MCF 10A (cell line): ENCODE data around the gene TMEM134. TPM values are rescaled to one million over a fixed set of nuclear protein-coding genes. Genes with fewer than 3 reads are reported as not detected.
A peak's percentile ranks its signal among the peaks of the same experiment; 100 is the strongest.

Experiments used
- BruUV-seq: library from RNA; stranded (reverse); fragments of 400-500 nt; replicated peaks from 2 replicates; lab custom pipeline; 2021; lab: Mats Ljungman, UMichigan
- CTCF ChIA-PET: fragments of 300-600 bp; sonication (Branson Sonifier 250); formaldehyde crosslinking; extraction: SDS; loops from one replicate; lab custom pipeline; 2021; ENCODE audit warnings: antibody characterized with exemption, inconsistent platforms; lab: Yijun Ruan, JAX
- POLR2A ChIA-PET: fragments of 300-600, 350-650 bp; sonication (Branson Sonifier 250); formaldehyde crosslinking; extraction: SDS; loops from one replicate; lab custom pipeline; 2020; ENCODE audit warnings: antibody characterized with exemption, inconsistent platforms; lab: Yijun Ruan, JAX
- DNase-seq: peaks from one replicate; pipeline ENCODE4 v3.0.0-alpha.2; 2018; ENCODE audit not compliant: unreplicated experiment
- H3K27ac Mint-ChIP-seq: one replicate; pipeline ENCODE4 v1.8.0; 2022; ENCODE audit warnings: mild to moderate bottlenecking, low read depth, mixed read lengths; ENCODE audit not compliant: unreplicated experiment
- H3K27me3 Mint-ChIP-seq: one replicate; pipeline ENCODE4 v1.8.0; 2022; ENCODE audit warnings: mixed read lengths; ENCODE audit not compliant: insufficient read depth, unreplicated experiment
- H3K36me3 Mint-ChIP-seq: one replicate; pipeline ENCODE4 v1.8.0; 2022; ENCODE audit warnings: mild to moderate bottlenecking, moderate library complexity, mixed read lengths; ENCODE audit not compliant: insufficient read depth, unreplicated experiment
- H3K4me1 Mint-ChIP-seq: one replicate; pipeline ENCODE4 v1.8.0; 2022; ENCODE audit warnings: mixed read lengths; ENCODE audit not compliant: insufficient read depth, unreplicated experiment
- H3K4me3 Mint-ChIP-seq: one replicate; pipeline ENCODE4 v1.8.0; 2022; ENCODE audit warnings: mild to moderate bottlenecking, moderate library complexity, mixed read lengths; ENCODE audit not compliant: unreplicated experiment
- H3K9me3 Mint-ChIP-seq: one replicate; pipeline ENCODE4 v1.8.0; 2022; ENCODE audit warnings: mixed read lengths; ENCODE audit not compliant: unreplicated experiment
- CTCF ChIP-seq: fragments of 200-600 bp; IDR thresholded peaks from one replicate; pipeline ENCODE4 v1.8.0; 2022; ENCODE audit warnings: antibody characterized with exemption, mild to moderate bottlenecking; ENCODE audit not compliant: unreplicated experiment
- intact Hi-C: fragments of 100-400 bp; cut with micrococcal nuclease; formaldehyde crosslinking; loops from 2 replicates; pipeline ENCODE4 v1.14.1; 2022
- total RNA-seq: library from RNA; stranded (reverse); gene quantifications from 2 replicates; pipeline ENCODE4 v1.2.3, GENCODE V29; 2022

Gene TMEM134
- total RNA-seq, 1 experiment from 2014 or later = 49.7 TPM

GRCh38 chr11:67507864-67508485 lies 38.9 kb upstream of the TMEM134 start, which contains the start of gene CDK2AP2:
TSS of gene CDK2AP2 (minus strand) at chr11:67508162. CDS start at chr11:67508082, 80 bp downstream.
- Mint-ChIP-seq H3K27ac (peak within 1 kb of the TSS; percentile 89), H3K4me3 (peak within 1 kb of the TSS; percentile 92), H3K27me3 (no peaks in the 10 kb centered on the region), H3K36me3 (peaks cover 6% of the 10 kb centered on the region), H3K9me3 (no peaks in the 10 kb centered on the region), H3K4me1 (peaks cover 20% of the 10 kb centered on the region)
- no TSS peak for BruUV-seq
- TF ChIP-seq CTCF = no peak
- DNase-seq = peak; percentile 99
- ChIA-PET CTCF (interaction anchor here (0.8 to 1.4 kb wide), 3 partner anchors 43 to 137 kb away, joined by 3 to 5 read pairs (median 4); no protein-coding TSS in a partner anchor), POLR2A (interaction anchor here (0.6 to 1.9 kb wide), 4 partner anchors 10 to 107 kb away, joined by 3 to 8 read pairs (median 6); partner anchors contain the start of genes GSTP1 and PPP1CA)
- intact Hi-C loops = loop anchor here (1.0 to 5.0 kb wide), 3 partner anchors 65 to 80 kb away; partner anchors contain the start of genes CORO1B, GSTP1 and RPS6KB2

GRCh38 chr11:67507242-67507863 lies 38.3 kb upstream of the TMEM134 start:
- H3K27ac Mint-ChIP-seq = peak overlapping the region; percentile 89
- no peak for TF ChIP-seq CTCF
- no peaks in the 10 kb centered on the region for H3K9me3 Mint-ChIP-seq
- ChIA-PET POLR2A (interaction anchor here (0.6 to 1.9 kb wide), 4 partner anchors 9 to 106 kb away, joined by 3 to 8 read pairs (median 6); partner anchors contain the start of genes GSTP1 and PPP1CA), CTCF (interaction anchor here (0.5 to 1.4 kb wide), 4 partner anchors 21 to 136 kb away, joined by 3 to 5 read pairs (median 4); no protein-coding TSS in a partner anchor)
- TSS peak; percentile 78 for BruUV-seq
- H3K4me3 Mint-ChIP-seq = peak overlapping the region; percentile 92
- H3K36me3 Mint-ChIP-seq = peaks cover 10% of the 10 kb centered on the region
- no peak for DNase-seq
- peaks cover 20% of the 10 kb centered on the region for H3K4me1 Mint-ChIP-seq
- no peaks in the 10 kb centered on the region for H3K27me3 Mint-ChIP-seq
- intact Hi-C loops = loop anchor here (2.0 to 5.0 kb wide), 2 partner anchors 65 to 75 kb away; partner anchors contain the start of genes CORO1B and GSTP1

GRCh38 chr11:67506426-67507051 lies 37.5 kb upstream of the TMEM134 start:
- no peaks in the 10 kb centered on the region for H3K27me3 Mint-ChIP-seq
- H3K9me3 Mint-ChIP-seq = no peaks in the 10 kb centered on the region
- peaks cover 12% of the 10 kb centered on the region for H3K36me3 Mint-ChIP-seq
- H3K27ac Mint-ChIP-seq = peak overlapping the region; percentile 87
- POLR2A ChIA-PET = interaction anchor here (0.6 to 2.3 kb wide), 5 partner anchors 38 to 114 kb away, joined by 3 to 22 read pairs (median 6); partner anchors contain the start of genes GSTP1, PPP1CA and TMEM134
- BruUV-seq = no TSS peak
- intact Hi-C loops = loop anchor here (1.0 to 5.0 kb wide), 7 partner anchors 23 to 153 kb away; partner anchors contain the start of genes AIP, CORO1B, GSTP1 and POLD4
- no peak for DNase-seq
- H3K4me1 Mint-ChIP-seq = peaks cover 20% of the 10 kb centered on the region
- peak overlapping the region; percentile 92 for H3K4me3 Mint-ChIP-seq
- CTCF ChIA-PET = interaction anchor here (0.5 to 1.0 kb wide), 8 partner anchors 20 to 161 kb away, joined by 3 to 8 read pairs (median 3); partner anchors contain the start of gene PPP1CA
- no peak for TF ChIP-seq CTCF
